ENCODE results near the gene MOCOS.

DNA sequence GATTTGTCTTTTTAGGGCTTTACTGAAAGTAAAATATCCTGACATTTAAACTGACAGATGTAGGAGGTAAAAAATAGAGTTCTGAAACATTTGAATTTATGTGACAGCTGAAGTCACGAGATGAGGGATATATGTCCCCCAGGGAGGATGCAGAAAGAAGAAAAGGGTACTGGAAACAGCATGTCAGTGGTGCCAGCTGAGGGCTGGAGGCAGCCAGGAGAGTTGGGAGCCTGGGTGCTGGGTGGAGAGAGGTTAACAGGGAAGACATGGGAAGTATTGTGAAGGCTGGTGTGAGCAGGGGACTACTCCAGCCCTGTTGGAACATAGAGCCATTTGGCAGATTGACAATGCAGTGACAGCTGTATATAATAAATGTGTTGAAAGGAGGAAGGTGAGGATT lies 11.8 kb upstream of the MOCOS start:
- TF ChIP-seq, protein P1, sequence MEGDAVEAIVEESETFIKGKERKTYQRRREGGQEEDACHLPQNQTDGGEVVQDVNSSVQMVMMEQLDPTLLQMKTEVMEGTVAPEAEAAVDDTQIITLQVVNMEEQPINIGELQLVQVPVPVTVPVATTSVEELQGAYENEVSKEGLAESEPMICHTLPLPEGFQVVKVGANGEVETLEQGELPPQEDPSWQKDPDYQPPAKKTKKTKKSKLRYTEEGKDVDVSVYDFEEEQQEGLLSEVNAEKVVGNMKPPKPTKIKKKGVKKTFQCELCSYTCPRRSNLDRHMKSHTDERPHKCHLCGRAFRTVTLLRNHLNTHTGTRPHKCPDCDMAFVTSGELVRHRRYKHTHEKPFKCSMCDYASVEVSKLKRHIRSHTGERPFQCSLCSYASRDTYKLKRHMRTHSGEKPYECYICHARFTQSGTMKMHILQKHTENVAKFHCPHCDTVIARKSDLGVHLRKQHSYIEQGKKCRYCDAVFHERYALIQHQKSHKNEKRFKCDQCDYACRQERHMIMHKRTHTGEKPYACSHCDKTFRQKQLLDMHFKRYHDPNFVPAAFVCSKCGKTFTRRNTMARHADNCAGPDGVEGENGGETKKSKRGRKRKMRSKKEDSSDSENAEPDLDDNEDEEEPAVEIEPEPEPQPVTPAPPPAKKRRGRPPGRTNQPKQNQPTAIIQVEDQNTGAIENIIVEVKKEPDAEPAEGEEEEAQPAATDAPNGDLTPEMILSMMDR (IDR thresholded peaks at IDR 0.05), result no peak
- TF ChIP-seq POLR2A (IDR thresholded peaks at IDR 0.05) (no peak), EP300 (IDR thresholded peaks at IDR 0.05) (no peak)

Data from ovary (tissue), 3 donors.